ENCODE data around the gene CUX1.

Gene CUX1

DNA sequence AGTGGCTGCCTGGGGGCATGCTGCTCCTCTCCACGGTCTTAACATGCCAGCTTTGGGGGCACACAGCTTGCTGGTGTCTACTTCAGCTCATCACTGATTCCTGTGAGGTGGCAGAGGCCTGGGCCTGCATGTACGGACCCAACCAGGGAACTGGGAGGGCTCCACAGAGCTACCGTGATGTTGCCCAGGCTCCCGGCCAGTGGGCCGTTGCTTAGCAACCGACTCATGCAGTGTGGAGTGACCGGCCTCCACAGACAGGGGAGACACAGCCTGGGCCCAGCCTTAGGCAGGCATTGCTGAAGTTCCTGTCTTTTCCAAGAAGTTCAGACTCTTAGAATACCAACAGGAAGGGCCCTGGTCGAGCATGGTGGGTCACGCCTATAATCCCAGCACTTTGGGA lies 443.4 kb downstream of the CUX1 start:
- DNase-seq = no peak

DNA sequence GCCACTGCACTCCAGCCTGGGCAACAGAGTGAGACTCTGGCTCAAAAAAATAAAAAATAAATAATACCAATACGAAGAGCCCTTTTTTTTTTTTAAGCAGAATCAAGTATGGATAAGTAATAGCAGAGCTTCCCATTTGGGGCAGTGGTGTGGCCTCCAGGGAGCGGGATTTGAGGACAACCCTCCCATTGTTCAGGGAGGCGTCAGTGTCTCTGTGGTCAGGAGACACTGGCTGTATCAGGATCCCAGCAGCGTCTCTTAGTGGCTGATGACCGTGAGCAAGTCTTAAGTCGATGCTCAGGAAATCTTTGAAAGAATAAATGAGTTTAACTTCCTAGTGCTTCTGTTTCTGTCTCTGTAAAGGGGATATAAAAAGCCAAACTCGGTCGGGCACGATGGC lies 444.0 kb downstream of the CUX1 start:
- no peak for DNase-seq

DNA sequence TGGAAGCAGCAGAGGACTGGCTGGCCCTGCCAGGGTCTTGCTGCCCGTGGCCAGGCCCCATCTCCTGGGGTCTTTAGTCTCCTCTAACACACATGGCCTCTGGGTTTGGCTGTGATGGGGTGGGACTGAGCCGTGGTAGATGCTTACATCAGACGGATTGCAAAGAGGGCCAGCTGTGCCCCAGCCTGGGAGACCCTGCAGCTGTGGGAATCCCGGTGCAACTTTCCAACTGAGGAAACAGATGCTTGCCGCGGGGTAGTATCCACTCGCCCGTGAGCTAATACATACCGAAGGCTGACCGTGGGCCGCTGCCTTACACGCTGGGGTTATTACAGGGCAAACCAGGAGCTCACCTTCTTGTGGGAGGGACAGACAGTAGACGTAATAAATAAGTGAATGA lies 445.1 kb downstream of the CUX1 start:
- no peak for DNase-seq

DNA sequence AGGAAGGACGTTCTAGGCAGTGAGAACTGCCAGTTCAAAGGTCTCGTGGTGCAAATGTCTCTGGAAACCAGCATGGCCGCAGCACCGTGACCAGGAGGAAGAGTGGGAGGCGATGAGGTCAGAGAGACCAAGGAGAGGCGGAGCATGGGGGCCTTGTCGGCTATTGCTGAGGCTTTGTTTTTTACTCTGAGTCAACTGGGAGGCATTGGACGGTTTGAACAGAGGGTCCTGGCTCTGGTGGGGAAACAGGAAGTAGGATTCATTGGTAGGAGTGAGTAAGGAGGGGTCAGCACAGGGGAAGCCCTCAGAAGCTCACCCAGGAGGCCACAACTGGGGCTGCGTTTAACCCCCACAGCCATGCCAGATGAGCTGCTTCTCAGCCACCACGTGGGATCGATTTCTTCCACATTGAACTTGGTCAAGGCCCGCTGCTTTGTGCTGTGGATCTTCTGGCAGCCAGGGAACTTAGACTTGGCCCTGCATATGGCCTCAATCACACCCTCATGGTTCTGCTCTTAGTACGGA lies 447.0 kb downstream of the CUX1 start:
- DNase-seq = no peak

DNA sequence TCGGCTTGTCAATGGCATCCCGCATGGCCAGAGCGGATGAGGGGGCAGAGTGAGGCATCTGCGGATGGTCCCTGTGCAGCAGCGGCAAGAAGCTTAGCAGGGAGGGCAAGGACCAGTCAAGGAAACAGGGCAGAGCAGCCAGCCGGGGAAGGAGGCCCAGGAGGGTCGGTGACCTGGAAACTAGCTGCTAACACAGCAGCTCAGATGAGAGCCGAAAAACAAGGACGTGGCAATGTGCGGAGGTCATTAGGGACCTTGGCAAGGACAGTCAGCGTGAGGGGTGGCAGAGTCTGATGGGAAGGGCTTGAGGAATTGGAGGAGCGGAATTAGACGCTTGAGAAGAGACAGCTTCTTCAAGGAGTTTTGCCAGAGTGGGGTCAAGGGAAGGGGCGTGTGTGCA lies 449.1 kb downstream of the CUX1 start:
- no peak for DNase-seq

DNA sequence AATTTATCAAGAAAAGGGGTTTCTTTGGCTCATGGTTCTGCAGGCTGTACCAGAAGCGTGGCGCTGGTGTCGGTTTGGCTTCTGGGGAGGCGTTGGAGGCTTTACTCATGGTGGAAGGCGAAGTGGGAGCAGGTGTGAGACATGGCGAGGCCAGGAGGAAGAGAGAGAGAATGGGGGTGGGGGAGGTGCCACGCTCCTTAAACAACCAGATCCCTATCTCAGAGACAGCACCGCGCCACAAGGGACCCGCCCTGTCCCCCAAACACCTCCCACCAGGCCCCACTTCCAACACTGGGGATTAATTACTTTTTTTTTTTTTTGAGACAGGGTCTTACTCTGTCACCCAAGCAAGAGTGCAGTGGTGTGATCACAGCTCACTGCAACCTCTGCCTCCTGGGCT lies 451.2 kb downstream of the CUX1 start:
- no peak for DNase-seq

DNA sequence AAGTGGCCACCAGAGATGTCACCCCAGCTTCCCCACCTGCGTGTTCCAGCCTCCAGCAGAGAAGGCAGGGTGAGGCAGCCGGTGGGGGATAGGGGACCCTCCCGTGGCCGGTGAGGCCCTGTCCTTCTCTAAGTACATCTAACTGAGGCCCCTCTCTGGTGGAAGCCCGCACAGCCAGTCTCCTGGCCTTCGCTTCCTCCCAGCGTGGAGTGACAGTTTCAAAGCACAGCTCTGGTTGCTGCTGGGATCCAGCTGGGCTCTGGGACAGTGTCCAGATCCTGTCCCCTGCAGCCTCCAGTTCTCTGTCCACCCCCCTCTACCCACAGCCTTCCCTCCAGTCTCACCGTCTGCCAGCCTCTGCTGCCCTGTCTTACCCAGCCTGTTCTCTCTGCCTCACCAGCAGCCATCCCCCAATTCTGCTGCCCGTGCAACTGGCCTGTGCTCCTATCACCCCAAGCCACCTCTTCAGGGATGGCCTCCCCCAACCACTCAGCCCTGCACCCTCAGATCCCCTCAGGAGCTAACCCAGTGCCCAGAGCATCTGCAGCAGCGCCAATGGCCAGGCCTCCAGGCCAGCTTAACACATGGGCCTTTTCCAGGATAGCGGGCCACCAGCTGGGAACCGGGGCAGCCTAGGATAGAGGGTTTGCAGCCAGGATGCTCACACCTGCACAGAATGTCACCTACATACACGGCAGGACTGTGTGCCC lies 452.9 kb downstream of the CUX1 start:
- no peak for DNase-seq

DNA sequence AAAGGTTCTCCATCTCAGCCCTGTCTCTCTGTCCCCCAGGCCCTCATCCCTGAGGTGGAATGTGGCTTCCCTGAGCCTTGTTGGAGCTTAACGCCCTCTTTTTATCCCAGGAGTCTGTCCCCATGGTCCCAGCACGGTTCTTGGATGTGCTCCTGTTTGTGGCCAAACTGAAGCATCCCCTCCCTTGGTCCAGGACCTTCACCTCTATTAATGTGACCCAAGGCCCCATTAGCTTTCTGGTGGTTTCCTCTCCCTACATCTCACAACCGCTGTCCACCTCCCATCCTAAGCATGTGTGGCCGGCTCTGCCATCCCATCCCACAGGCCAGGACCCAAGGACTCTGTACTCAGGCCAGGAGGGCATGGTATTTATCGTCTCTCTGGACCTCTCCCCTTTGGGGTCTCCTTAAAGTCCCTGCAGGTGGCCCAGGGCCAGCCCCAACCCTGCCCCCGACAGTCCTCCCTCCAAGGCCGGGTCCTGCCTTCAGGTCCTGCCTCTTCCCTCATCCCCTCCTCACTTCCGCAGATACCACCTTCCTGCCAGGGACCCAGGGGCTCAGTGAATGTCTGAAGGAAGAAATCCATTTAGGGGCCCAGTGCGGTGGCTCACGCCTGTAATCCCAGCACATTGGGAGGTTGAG lies 453.9 kb downstream of the CUX1 start:
- DNase-seq = no peak

DNA sequence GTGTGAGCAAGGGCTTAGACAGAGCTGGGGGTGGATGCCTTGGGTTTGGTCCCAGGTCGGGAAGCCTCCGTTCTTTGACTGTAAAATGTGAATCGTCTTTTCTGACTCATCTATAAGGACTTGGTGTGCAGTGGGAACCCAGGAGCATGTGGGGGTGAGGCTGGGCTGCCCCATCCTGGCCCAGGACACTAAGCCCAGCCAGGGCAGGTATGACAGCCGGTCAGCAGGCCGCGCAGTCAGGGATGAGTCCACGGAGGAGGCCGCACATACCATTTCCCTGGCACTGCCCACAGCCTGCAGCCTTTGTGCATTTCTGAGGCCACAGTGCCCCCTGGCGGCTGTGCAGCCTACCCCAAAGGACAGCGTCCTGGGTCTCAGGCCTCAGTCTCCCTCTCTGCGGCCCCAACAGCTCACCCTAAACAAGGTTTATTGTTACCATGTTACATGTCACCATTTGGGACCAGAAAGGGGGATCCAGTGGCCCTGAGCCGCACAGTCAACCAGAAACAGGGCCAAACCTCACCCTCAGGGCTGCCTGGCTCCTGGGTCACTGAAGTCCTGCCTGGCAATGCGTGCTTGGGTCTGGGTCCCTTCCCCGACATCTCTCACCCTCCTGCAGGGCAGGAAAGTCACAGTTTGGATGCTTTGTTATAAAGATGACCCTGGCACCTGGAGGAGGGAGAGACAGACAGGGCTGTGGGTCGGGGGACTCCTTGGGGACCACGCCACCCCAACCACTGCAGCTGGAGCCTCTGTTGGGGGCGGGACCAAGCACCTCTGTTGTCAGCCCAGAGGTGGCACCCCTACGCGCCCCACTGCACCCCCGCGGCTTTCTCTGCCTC lies 454.9 kb downstream of the CUX1 start:
- peak; percentile 50 for DNase-seq

DNA sequence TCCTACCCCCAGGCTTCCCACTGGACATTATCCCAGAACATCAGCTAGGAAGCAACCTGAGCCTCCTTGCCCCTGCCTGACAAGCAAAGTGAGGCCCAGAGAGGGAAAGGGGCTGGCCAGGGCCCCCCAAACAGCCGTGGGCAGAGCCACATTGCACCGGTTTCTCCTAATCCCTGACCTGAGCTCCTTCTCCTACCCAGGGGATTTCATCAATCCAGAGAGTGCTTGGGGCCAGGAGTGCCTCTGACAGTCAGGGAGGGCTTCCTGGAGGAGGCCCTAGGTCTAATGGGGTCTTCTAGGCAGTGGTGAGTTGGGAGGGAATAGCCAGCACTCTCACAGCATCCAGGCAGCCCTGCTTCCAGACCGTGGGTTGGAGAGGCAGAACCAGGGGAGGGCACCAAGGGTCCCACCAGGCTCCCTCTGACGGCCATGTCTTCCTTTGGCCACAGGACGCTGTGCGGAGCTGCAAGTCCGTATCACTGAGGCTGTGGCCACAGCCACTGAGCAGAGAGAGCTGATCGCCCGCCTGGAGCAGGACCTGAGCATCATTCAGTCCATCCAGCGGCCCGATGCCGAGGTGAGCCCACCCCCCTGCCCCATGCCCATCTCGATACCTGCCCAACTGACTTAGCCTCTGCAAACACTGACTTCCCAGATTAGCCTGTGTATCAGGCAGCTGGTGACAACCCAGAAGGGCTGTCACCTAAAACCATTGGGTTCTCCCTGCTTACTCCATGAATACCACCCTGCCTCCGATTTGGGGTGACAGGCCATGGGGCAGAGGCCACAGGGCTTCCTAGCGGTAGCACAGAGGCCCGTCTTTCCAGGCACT lies 455.7 kb downstream of the CUX1 start:
- no peak for DNase-seq

DNA sequence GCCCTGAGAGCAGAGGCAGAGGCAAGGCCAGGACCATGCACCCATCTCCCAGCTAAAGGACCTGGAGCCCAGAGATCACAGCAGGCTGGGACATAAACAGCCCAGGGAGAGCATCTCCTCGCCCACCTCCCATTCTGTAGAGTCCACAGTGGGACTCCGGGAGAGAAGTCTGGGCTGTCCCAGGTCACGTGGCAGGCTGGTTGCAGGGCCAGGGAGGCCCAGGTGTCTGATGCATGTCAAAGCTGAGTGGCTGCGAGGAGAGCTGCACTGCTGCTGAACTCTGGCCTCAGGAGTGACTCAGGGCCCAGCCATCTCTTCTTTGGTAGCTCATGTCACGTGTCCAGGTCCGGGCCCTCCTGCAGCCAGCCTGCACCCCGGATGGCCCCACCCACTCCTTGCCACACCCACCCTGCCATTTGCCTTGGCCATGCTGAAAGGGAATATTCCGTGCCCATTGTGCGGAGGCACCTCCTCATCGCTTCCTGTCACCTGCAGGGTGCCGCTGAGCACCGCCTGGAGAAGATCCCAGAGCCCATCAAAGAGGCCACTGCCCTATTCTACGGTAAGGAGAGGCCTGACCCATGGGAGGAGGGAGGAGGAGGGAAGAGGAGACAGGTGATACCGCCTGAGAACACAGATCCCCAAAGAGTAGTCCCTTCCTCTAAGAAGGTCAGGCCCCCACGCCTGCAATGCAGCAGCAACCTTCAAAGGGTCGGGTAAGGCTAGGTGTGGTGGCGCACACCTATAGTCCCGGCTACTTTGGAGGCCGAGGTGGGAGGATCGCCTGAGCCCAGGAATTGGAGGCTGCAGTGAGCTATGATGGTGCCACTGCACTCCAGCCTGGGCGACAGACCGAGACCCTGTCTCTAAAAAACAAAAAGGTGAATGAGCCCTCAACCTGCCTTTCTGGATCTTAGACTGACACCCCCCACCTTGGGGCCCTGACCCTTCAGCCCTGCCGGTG lies 456.6 kb downstream of the CUX1 start:
- DNase-seq = no peak

DNA sequence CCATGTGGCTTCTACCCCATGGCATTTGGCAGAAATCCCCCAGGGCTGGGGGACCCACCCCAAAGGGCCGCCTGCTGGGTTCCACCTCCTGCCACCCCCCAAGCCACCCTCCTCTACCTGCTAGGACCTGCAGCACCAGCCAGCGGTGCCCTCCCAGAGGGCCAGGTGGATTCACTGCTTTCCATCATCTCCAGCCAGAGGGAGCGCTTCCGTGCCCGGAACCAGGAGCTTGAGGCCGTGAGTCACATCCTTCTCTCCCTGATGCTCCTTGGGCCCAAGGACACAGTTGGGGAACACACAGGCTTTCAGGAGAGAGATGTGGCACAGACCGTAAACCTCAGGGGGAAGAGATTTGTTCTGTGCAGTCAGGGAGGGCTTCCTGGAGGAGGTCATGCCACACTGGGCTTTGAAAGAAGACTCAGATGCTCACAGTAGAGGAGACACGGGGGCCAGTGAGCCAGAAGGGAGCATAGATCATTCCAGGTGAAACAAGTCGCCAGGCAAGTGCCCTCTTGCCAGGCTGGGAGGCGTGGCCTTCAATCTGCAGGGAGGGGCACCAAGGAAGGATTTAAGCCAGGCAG lies 457.8 kb downstream of the CUX1 start:
- no peak for DNase-seq

DNA sequence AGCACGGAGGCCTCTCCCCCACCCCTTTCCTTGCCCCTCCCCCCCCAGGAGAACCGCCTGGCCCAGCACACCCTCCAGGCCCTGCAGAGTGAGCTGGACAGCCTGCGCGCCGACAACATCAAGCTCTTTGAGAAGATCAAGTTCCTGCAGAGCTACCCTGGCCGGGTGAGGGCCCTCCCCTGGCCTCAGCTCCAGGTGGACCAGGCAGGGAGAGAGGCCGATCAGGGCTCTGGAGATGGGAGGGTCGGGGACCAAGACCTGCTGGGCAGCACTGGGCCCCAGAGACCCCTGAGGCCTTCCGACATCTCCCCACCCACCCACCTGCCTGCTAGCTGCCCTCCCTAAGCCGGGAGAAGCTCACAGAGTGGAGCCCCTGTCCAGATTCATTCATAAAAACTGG lies 460.5 kb downstream of the CUX1 start:
- DNase-seq = no peak

DNA sequence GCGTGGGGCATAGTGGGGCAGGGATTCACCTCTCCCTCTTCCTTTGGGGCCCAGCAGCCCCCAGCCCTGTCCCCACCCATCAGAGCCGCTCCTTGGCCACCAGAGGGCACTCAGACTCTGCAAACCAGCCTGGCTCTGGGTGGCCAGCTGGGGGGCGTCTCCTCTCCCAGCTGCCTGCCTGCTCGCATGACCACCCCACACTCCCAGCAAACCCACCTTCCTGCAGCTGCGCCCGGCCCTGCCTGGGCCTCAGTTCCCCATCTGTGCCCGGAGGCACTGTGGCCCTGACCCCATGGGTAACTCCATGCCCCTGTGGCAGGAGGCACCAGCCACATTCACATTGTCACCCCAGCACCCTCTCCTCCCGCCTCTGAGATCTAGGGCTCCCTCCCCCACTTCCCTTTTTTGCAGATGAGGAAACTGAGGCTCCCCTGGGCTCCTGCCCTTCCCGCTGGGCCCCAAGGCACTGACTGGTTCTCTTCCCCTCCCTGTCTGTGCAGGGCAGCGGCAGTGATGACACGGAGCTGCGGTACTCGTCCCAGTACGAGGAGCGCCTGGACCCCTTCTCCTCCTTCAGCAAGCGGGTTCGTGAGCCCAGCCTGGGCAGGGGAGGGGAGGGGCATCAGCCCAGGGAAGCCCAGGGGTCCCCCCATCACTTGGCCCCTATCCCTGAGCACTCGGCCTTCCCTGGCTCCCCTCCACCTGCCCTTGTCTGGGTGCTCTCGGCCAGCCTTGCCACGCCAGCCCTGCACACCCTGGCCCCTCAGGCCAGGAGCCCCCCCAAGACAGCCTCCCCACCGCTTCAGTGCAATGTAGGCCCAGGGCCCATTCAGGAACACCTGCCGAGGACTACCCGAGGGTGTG lies 462.3 kb downstream of the CUX1 start:
- peak; percentile 69 for DNase-seq

DNA sequence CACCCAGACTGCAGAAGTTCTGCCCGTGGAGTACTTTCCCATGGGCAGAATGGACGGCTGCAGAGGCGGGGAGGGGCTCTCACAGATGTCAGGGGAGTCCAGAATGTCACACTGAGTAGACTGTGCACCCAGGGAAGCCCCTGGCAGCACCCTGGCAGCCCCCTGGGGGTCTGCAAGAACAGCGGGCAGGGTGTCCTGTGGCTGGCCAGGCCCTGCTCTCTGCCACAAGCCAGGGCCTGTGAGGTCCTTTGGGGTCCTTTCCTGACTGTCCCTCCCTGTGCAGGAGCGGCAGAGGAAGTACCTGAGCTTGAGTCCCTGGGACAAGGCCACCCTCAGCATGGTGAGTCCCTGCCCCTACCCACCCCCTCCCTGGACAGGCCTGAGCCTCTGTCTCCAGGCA lies 463.1 kb downstream of the CUX1 start:
- DNase-seq = no peak

DNA sequence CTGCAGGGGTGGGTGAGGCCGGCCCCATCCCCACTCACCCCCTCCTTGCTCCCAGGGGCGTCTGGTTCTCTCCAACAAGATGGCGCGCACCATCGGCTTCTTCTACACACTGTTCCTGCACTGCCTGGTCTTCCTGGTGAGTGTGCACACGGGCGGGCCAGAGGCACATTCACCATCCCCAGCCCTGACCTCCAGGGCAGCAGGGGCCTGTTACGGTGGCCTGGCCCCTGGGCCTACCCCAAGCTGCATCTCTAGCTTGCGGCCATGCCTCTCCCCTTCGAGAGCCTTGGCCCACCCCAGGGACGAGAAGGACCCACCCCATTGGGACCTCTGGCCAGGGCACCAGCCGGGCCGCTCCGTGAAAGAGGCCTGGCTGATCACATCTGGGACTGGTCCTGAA lies 464.4 kb downstream of the CUX1 start:
- DNase-seq = no peak

DNA sequence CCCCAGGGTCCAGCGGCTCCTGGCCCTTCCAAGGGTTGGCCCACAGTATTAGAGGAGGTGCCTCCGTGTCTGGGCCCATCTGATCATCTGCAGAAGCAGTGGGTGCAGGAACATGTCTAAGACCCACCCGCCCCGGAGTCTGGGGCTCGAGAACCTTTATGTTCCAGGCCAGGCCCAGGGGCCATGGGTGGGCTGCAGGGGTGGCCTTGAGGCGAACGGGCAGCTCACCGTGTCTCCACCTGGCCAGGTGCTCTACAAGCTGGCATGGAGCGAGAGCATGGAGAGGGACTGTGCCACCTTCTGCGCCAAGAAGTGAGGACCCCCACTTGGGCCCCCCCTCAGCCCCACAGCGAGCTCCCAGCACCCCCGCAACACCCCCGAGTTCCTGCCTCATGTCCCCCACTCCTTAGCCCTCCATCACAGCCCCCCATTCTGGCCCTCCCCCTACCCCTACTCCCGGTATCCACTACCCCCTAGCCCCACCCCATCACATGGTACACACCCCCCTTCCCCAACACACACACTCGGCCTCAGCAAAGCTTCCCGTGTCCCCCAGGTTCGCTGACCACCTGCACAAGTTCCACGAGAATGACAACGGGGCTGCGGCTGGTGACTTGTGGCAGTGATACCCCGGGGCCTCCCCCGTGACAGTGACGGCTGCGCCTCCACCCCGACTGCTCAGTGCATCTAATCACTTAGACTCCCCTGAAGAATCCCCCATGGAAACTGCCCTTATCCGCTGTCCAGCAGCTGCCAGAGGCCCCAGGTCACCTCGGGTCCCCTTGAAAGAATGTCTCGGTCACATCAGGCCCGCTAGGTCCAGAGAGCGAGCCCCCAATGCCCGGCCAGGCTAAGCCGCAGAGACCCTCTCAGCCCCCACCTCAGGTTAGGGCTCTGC lies 465.3 kb downstream of the CUX1 start:
- DNase-seq = no peak

DNA sequence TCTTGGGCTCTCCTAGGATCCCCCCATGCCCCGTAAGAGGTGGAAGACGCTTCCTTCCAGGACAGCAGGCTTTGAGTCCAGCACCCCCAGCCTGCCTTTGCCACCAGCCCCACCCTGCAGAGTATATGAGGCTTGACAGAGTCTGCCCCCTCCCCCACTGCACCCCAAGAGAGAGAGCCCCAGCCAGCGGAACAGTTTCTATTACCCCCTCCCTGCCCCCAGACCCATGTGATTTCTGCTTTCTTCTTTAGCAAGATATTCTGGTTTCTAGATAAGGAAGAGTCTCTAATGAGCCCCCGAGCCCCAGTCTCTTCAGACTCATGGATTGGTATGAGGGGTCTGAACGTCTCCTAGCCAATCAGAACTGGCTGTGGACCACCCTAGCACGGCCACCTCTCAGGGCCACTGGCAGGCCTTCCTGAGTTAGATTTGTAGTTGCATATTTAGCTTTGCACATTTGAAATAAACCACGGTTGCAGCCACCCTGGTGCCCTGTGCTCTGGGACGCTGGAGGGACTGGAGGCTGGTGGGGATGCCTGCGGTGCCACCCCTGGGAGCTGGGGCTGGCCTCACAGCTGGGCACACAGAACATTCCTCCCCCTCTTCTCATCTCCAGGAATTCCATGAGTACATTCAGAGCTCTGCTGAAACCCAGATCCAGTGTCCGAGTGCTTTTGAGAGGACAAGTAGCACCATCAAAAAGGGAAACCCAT lies 466.2 kb downstream of the CUX1 start:
- no peak for DNase-seq
